ENCODE results near the gene WDR20.

DNA sequence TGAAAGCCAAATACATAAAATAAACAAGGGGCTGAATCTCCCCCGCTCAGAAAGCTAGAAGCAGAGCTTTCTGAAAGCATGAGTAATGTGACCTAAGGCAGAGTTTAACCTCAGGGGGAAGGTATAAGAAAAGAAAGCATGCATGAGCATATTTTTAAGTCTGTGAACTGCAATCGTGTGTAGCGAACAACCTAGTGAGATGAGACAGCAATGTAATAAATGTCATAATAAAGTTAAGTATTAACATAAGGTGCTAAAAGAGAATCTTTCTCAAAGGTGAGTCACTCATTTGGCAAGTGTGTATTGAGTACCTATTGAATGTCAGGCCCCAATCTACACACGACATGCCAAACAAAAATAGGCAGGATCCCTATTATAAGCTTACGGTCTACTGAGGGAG is 14.2 kb upstream of the WDR20 start:
- TF ChIP-seq, protein P1, sequence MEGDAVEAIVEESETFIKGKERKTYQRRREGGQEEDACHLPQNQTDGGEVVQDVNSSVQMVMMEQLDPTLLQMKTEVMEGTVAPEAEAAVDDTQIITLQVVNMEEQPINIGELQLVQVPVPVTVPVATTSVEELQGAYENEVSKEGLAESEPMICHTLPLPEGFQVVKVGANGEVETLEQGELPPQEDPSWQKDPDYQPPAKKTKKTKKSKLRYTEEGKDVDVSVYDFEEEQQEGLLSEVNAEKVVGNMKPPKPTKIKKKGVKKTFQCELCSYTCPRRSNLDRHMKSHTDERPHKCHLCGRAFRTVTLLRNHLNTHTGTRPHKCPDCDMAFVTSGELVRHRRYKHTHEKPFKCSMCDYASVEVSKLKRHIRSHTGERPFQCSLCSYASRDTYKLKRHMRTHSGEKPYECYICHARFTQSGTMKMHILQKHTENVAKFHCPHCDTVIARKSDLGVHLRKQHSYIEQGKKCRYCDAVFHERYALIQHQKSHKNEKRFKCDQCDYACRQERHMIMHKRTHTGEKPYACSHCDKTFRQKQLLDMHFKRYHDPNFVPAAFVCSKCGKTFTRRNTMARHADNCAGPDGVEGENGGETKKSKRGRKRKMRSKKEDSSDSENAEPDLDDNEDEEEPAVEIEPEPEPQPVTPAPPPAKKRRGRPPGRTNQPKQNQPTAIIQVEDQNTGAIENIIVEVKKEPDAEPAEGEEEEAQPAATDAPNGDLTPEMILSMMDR (IDR thresholded peaks at IDR 0.05; ENCODE audit: borderline replicate concordance, extremely low read depth, low read length, poor library complexity, severe bottlenecking): no peak
- TF ChIP-seq EZH2 (IDR thresholded peaks at IDR 0.05; ENCODE audit: borderline replicate concordance, low read depth, low read length, severe bottlenecking): no peak
